ENCODE results near the gene ISCU.
"Not testable (repeated sequence)": the region's sequence is repeated elsewhere in the genome, so short reads cannot be mapped to it uniquely, and the experiment has no call there.

The ISCU gene

GRCh38 chr12:108616941-108617858 lies 54.8 kb downstream of the ISCU start:
- DNase-seq (ENCODE audit: low read depth in 2 of 3, low spot score in 1 of 3), result peak; percentile 67 to 80 (median 80)

- peak; percentile 59 to 76 (median 71) for DNase-seq (ENCODE audit: low read depth in 2 of 3, low spot score in 1 of 3)
These were observed 55.9 kb downstream of the ISCU start for GRCh38 chr12:108618079-108618952.

DNA sequence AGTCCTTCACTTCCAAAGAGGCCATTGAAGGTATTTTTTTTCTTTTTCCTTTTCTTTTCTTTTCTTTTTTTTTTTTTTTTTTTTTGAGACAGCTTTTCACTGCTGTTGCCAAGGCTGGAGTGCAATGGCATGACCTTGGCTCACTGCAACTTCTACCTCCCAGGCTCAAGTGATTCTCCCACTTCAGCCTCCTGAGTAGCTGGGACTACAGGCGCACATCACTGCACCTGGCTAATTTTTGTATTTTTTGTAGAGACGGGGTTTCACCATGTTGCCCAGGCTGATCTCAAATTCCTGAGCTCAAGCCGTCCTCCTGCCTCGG lies 56.5 kb downstream of the ISCU start:
- not testable (repeated sequence) for DNase-seq (ENCODE audit: low read depth in 2 of 3, low spot score in 1 of 3)

All from stimulated activated CD4-positive, alpha-beta T cell treated with anti-CD3 and anti-CD28 coated beads, Interleukin-12 subunit alpha, Interleukin-12 subunit beta, amount 100 ng/mL, for 48 hours (primary cell).